SH-SY5Y (cell line): ENCODE data around the gene GREB1L.

Source experiments
- GATA2 ChIP-seq: IDR thresholded peaks from 2 replicates; pipeline ENCODE4 v1.6.1; 2011; ENCODE audit warnings: mild to moderate bottlenecking, low read depth, low read length
- GATA3 ChIP-seq: IDR thresholded peaks from 2 replicates; pipeline ENCODE4 v1.6.1; 2011; ENCODE audit warnings: low read depth, mild to moderate bottlenecking, low read length, moderate library complexity

DNA sequence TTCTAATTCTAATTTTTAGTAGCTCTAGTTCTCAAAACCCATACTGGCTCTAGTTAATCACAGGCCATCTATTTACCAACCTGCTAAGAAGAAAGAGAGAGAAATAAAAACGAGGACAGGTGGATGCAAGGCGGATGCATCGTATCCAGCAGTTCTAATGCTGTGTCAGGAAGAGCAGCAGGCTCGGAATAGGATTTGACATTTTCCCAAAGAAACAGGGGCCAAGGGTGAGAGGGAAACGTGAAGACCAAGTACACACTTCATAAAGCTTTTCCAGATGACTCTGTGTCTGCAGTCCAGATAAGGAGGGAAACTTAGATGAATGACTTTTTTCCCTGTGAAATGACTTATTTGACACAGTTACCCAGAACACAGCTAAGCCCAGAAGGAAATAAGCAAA is 241.0 kb downstream of the GREB1L start:
- no peak for TF ChIP-seq GATA2
- no peak for TF ChIP-seq GATA3
